Measurements from ENCODE around the gene SOHLH1. TPM values are rescaled to one million over a fixed set of nuclear protein-coding genes. Genes with fewer than 3 reads are reported as not detected.

Gene SOHLH1
- total RNA-seq, 1 experiment from 2014 or later, result not detected

GRCh38 chr9:135676891-135677290 is 22.4 kb downstream of the SOHLH1 start:
- H4K20me1 ChIP-seq (ENCODE audit: insufficient read depth), result no peaks in the 10 kb centered on the region
- no peaks in the 10 kb centered on the region for H3K79me2 ChIP-seq (ENCODE audit: insufficient read depth, low read length)
- peaks cover 4% of the 10 kb centered on the region; the same call in 1 of the 2 replicates for H3K27me3 ChIP-seq (ENCODE audit: insufficient read depth, low read length)
- H3K4me1 ChIP-seq (ENCODE audit: control insufficient read depth in 1 of 2, insufficient read depth in 2 of 2, low read length in 2 of 2), result no peaks in the 10 kb centered on the region
- BruUV-seq (replicated peaks), result no TSS peak
- no peak overlapping the region for H3K9ac ChIP-seq (ENCODE audit: low read length)
- no peaks in the 10 kb centered on the region for H3K36me3 ChIP-seq (ENCODE audit: control insufficient read depth in 1 of 2, insufficient read depth in 2 of 2, low read length in 2 of 2)
- ATAC-seq (no peak), DNase-seq (ENCODE audit: low read depth, low spot score) (no peak)
- no peak overlapping the region for H3K27ac ChIP-seq (ENCODE audit: low read depth, low read length)
- ChIA-PET CTCF (no interaction called here), RAD21 (ENCODE audit: low non-redundant PET in 1 of 2, low total read pairs in 2 of 2, uncharacterized antibody in 2 of 2, unreplicated experiment in 2 of 2) (no interaction called here), POLR2A (no interaction called here)
- TF ChIP-seq POLR2A (IDR thresholded peaks at IDR 0.05; ENCODE audit: borderline replicate concordance, extremely low read depth, insufficient read depth, insufficient read length) (no peak), TCF7L2 (IDR thresholded peaks at IDR 0.05; ENCODE audit: borderline replicate concordance, extremely low read depth, insufficient read depth, insufficient read length) (no peak), CEBPB (IDR thresholded peaks at IDR 0.05; ENCODE audit: low read depth) (no peak), RAD21 (IDR thresholded peaks at IDR 0.05; ENCODE audit: low read depth) (no peak), ELF1 (IDR thresholded peaks at IDR 0.05; ENCODE audit: borderline replicate concordance, low read depth) (no peak), EGR1 (IDR thresholded peaks at IDR 0.05; ENCODE audit: low read depth) (no peak), REST (IDR thresholded peaks at IDR 0.05; ENCODE audit: low read depth) (no peak), SRF (IDR thresholded peaks at IDR 0.05; ENCODE audit: low read depth) (no peak), YY1 (IDR thresholded peaks at IDR 0.05; ENCODE audit: extremely low read depth, insufficient replicate concordance, low read depth, low read length) (no peak), ZNF274 (IDR thresholded peaks at IDR 0.05; ENCODE audit: low read depth, low read length) (no peak), SP1 (IDR thresholded peaks at IDR 0.05; ENCODE audit: low read depth) (no peak), ZFX (IDR thresholded peaks at IDR 0.05) (no peak)
- H3K4me3 ChIP-seq (replicated peaks in 1 of 2; ENCODE audit: low read depth in 1 of 2, low read length in 2 of 2), result no peak overlapping the region
- intact Hi-C loops (cut with micrococcal nuclease), result no loop called here
- H2AFZ ChIP-seq (ENCODE audit: low read depth, low read length, poor library complexity, severe bottlenecking), result no peak overlapping the region
- no peaks in the 10 kb centered on the region for H3K9me3 ChIP-seq (ENCODE audit: control insufficient read depth in 1 of 2, insufficient read depth in 1 of 2, low read depth in 1 of 2, low read length in 2 of 2)
- H3K4me2 ChIP-seq (ENCODE audit: low read length), result no peak overlapping the region
- H3K9me2 ChIP-seq (ENCODE audit: insufficient read depth), result no peaks in the 10 kb centered on the region

Measured in HCT116 (cell line).